Lower lobe of right lung (tissue), 2 donors: Measurements from ENCODE around the gene GPR15LG. TPM values are rescaled to one million over a fixed set of nuclear protein-coding genes. Genes with fewer than 3 reads are reported as not detected.

Experiments
- ATAC-seq, 2 donors: fragments of 200-7000 bp; cut with Tn5 transposase; one replicate each; pipeline ENCODE4 v1.9.1; 2020 to 2022; ENCODE audit warnings: mild to moderate bottlenecking in 2 of 2, moderate library complexity in 2 of 2
- DNase-seq: peaks from one replicate; pipeline ENCODE4 v3.0.0-alpha.2; 2020
- H3K27ac ChIP-seq: fragments of 200-600 bp; one replicate; pipeline ENCODE4 v1.8.0; 2022
- H3K27me3 ChIP-seq: fragments of 200-600 bp; one replicate; pipeline ENCODE4 v1.8.0; 2022; ENCODE audit warnings: low read depth
- H3K36me3 ChIP-seq: fragments of 200-600 bp; one replicate; pipeline ENCODE4 v1.8.0; 2022; ENCODE audit warnings: mild to moderate bottlenecking
- H3K4me1 ChIP-seq: fragments of 200-600 bp; one replicate; pipeline ENCODE4 v1.8.0; 2022
- H3K4me3 ChIP-seq: fragments of 200-600 bp; one replicate; pipeline ENCODE4 v1.8.0; 2022; ENCODE audit warnings: mild to moderate bottlenecking
- H3K9me3 ChIP-seq: fragments of 200-600 bp; one replicate; pipeline ENCODE4 v1.8.0; 2022
- CTCF ChIP-seq: fragments of 200-600 bp; IDR thresholded peaks from one replicate; pipeline ENCODE4 v1.8.0; 2022; ENCODE audit warnings: antibody characterized with exemption, mild to moderate bottlenecking
- intact Hi-C: fragments of 100-400 bp; cut with DNase I; formaldehyde crosslinking; loops from one replicate; pipeline ENCODE4 v1.11.0; 2022
- total RNA-seq: library from RNA; stranded (reverse); fragmentation: NEBNext Ultra II Directional; extraction: Animal tissue kit (Norgen Biotek cat#: 25700); gene quantifications from one replicate; pipeline ENCODE4 v1.2.1, GENCODE V29; 2021
- donor health status: DM: no; HTN: yes; CAD: no; lungs with severe emphysema.

The GPR15LG gene
- total RNA-seq, 1 donor from 2014 or later = not detected

GRCh38 chr10:84208023-84208422 lies 34.4 kb downstream of the GPR15LG start:
- ATAC-seq = no peak
- Histone ChIP-seq H3K27me3 (peaks cover 5% of the 10 kb centered on the region), H3K4me3 (no peak overlapping the region), H3K27ac (no peak overlapping the region), H3K36me3 (no peaks in the 10 kb centered on the region), H3K4me1 (no peaks in the 10 kb centered on the region), H3K9me3 (no peaks in the 10 kb centered on the region)
- intact Hi-C loops = no loop called here
- DNase-seq = no peak
- no peak for TF ChIP-seq CTCF

GRCh38 chr10:84211566-84211965 lies 38.0 kb downstream of the GPR15LG start:
- no peaks in the 10 kb centered on the region for H3K36me3 ChIP-seq
- no peak overlapping the region for H3K27ac ChIP-seq
- H3K9me3 ChIP-seq = no peaks in the 10 kb centered on the region
- no peaks in the 10 kb centered on the region for H3K4me1 ChIP-seq
- DNase-seq (no peak), ATAC-seq (no peak)
- intact Hi-C loops = no loop called here
- H3K4me3 ChIP-seq = no peak overlapping the region
- H3K27me3 ChIP-seq = no peaks in the 10 kb centered on the region
- TF ChIP-seq CTCF = no peak

GRCh38 chr10:84212014-84212413 lies 38.4 kb downstream of the GPR15LG start:
- Histone ChIP-seq H3K4me3 (no peak overlapping the region), H3K9me3 (no peaks in the 10 kb centered on the region), H3K27me3 (no peaks in the 10 kb centered on the region), H3K27ac (no peak overlapping the region), H3K36me3 (no peaks in the 10 kb centered on the region), H3K4me1 (no peaks in the 10 kb centered on the region)
- TF ChIP-seq CTCF = no peak
- DNase-seq = no peak
- intact Hi-C loops = no loop called here
- ATAC-seq = no peak

GRCh38 chr10:84213076-84213475 lies 39.5 kb downstream of the GPR15LG start:
- H3K4me3 ChIP-seq = no peak overlapping the region
- intact Hi-C loops = no loop called here
- no peaks in the 10 kb centered on the region for H3K36me3 ChIP-seq
- DNase-seq (no peak), ATAC-seq (no peak)
- no peak overlapping the region for H3K27ac ChIP-seq
- no peaks in the 10 kb centered on the region for H3K4me1 ChIP-seq
- no peaks in the 10 kb centered on the region for H3K9me3 ChIP-seq
- TF ChIP-seq CTCF = no peak
- no peaks in the 10 kb centered on the region for H3K27me3 ChIP-seq

- H3K4me1 ChIP-seq = no peaks in the 10 kb centered on the region
- H3K27ac ChIP-seq = no peak overlapping the region
- ATAC-seq = peak in 1 of 2 donors; percentile 19
- intact Hi-C loops = no loop called here
- no peaks in the 10 kb centered on the region for H3K36me3 ChIP-seq
- no peak overlapping the region for H3K4me3 ChIP-seq
- H3K9me3 ChIP-seq = no peaks in the 10 kb centered on the region
- no peak for TF ChIP-seq CTCF
- DNase-seq = no peak
- H3K27me3 ChIP-seq = no peaks in the 10 kb centered on the region
These were observed 40.5 kb downstream of the GPR15LG start for GRCh38 chr10:84214046-84214572.
